ENCODE results near the gene TBXA2R.

TBXA2R gene

DNA sequence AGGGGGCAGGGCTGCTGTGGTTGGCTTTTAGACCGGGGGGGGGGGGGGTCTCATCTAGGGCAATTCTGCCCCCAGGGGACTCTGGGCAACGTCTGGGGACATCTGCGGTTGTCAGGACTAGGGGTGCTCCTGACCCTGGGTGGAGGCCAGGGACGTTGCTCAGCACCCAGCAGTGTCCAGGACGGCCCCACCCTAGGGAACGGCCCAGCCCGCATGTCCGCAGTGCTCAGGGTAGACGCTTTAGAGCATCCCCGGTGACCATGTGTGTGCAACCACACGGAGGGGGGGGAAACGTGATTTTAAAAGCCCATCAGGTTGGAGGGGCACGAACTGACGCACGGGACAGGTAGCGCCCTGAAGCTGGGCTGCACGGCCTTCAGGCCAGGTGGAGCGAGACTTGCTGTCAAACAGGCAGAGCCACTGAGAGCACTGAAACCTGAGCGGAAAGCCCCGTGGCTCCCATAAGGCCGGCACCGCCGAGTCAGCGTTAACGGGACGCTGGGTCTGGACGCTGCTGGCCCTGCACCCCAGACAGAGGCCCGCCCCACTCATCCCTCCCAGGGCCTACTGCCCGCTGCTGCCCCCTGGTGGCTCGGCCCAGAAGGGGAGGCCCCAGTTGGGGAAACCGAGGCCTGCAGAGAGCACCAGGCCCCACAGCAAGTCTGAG lies 11.6 kb upstream of the TBXA2R start:
- no peak overlapping the region for H3K9ac ChIP-seq (ENCODE audit: low read depth, low read length)
- no peaks in the 10 kb centered on the region for H3K9me3 ChIP-seq (ENCODE audit: control insufficient read depth, insufficient read depth, low read length)
- H3K36me3 ChIP-seq (ENCODE audit: control insufficient read depth, insufficient read depth, low read length) = peaks cover 36% of the 10 kb centered on the region
- H3K4me3 ChIP-seq (ENCODE audit: low read depth, low read length) = no peak overlapping the region
- H3K4me1 ChIP-seq (ENCODE audit: control insufficient read depth, insufficient read depth, low read length) = no peaks in the 10 kb centered on the region
- H3K27ac ChIP-seq (ENCODE audit: low read depth, low read length) = no peak overlapping the region
- H3K27me3 ChIP-seq (ENCODE audit: control insufficient read depth, insufficient read depth, low read length) = no peaks in the 10 kb centered on the region

DNA sequence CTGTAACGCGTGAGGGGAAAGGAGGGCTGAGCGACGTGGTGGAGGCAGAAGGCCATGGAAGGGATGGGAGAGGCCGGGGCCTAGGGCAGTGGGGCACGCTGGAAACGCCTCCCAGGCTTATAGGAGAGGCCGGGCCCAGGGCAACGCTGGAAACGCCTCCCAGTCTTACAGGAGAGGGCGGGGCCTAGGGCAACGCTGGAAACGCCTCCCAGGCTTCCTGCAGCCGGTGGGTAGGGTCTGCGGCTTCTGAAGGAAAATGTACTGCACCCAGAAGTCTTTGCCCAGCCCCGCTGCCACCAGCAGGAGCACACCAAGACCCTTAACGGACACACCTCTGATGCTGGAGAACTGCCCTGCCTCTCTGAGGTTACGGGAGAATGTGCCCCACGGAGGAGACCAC lies 10.8 kb upstream of the TBXA2R start:
- H3K4me3 ChIP-seq (ENCODE audit: low read depth, low read length) = no peak overlapping the region
- no peak overlapping the region for H3K27ac ChIP-seq (ENCODE audit: low read depth, low read length)
- peaks cover 35% of the 10 kb centered on the region for H3K36me3 ChIP-seq (ENCODE audit: control insufficient read depth, insufficient read depth, low read length)
- H3K9ac ChIP-seq (ENCODE audit: low read depth, low read length) = no peak overlapping the region
- H3K4me1 ChIP-seq (ENCODE audit: control insufficient read depth, insufficient read depth, low read length) = no peaks in the 10 kb centered on the region
- H3K27me3 ChIP-seq (ENCODE audit: control insufficient read depth, insufficient read depth, low read length) = no peaks in the 10 kb centered on the region
- H3K9me3 ChIP-seq (ENCODE audit: control insufficient read depth, insufficient read depth, low read length) = no peaks in the 10 kb centered on the region

DNA sequence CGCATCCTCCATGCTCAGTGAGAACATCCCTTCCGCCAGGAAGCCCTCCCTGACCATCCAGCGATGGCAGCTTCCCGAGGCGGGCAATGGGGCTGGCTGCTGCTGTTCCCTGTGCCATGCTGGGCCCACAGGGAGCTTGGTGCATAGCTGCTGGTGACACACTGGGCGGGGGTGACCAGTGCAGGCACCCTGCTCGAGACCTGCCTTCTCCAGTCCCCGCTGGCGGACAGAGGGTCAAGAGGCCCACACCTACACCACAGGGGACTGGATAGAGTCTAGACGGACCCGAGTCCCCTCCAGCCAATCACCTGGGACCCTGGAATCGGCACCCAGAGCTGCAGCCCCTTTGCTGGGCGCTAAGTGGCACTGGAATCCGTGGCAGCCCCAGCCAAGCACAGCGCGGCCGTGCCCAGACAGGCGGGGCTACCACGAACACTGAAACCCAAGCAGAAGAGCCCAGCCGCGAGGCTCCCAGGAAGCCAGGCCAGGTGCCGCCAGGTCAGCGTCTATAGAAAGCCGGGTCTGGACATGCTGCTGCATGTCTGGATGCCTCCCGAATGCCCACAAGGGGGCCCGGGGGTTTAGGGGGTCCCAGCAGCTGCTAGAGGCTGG lies 9.0 kb upstream of the TBXA2R start:
- Histone ChIP-seq H3K4me1 (ENCODE audit: control insufficient read depth, insufficient read depth, low read length) (no peaks in the 10 kb centered on the region), H3K27ac (ENCODE audit: low read depth, low read length) (no peak overlapping the region), H3K4me3 (ENCODE audit: low read depth, low read length) (no peak overlapping the region), H3K27me3 (ENCODE audit: control insufficient read depth, insufficient read depth, low read length) (no peaks in the 10 kb centered on the region), H3K9ac (ENCODE audit: low read depth, low read length) (no peak overlapping the region), H3K36me3 (ENCODE audit: control insufficient read depth, insufficient read depth, low read length) (peaks cover 43% of the 10 kb centered on the region), H3K9me3 (ENCODE audit: control insufficient read depth, insufficient read depth, low read length) (no peaks in the 10 kb centered on the region)

DNA sequence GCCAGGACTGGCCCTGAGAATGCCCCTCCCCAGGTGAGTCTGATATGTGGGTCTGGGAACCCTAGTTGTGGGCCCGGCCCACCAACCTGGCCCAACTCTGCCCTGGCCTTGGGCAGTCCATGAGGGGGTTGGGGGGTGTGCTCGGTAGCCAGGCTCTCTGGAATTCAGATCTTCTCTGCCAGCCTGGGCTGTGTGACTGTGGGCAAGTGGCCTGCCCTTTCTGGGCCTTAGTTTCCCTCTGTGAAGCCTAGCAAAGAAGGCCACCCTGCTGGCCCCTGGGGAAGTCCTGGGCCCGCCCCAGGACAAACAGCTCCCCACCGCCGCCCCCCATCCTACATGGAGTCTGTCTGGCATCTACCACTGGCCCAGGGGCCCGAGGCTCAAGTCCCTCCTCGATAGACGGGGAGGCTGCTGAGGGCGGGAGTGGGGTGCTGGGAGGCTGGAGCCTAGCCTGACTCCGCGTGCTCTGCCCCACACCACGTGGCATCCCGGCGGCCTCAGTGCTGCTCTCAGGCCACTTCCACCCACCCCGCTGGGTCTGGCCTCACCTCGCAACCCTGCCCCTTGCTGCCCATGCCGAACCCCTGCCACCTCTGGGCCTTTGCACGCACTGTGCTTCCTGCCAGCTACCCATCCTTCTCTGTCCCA lies 8.3 kb upstream of the TBXA2R start:
- H3K4me1 ChIP-seq (ENCODE audit: control insufficient read depth, insufficient read depth, low read length) = no peaks in the 10 kb centered on the region
- peaks cover 38% of the 10 kb centered on the region for H3K36me3 ChIP-seq (ENCODE audit: control insufficient read depth, insufficient read depth, low read length)
- no peaks in the 10 kb centered on the region for H3K9me3 ChIP-seq (ENCODE audit: control insufficient read depth, insufficient read depth, low read length)
- no peak overlapping the region for H3K9ac ChIP-seq (ENCODE audit: low read depth, low read length)
- H3K4me3 ChIP-seq (ENCODE audit: low read depth, low read length) = no peak overlapping the region
- H3K27me3 ChIP-seq (ENCODE audit: control insufficient read depth, insufficient read depth, low read length) = no peaks in the 10 kb centered on the region
- no peak overlapping the region for H3K27ac ChIP-seq (ENCODE audit: low read depth, low read length)

DNA sequence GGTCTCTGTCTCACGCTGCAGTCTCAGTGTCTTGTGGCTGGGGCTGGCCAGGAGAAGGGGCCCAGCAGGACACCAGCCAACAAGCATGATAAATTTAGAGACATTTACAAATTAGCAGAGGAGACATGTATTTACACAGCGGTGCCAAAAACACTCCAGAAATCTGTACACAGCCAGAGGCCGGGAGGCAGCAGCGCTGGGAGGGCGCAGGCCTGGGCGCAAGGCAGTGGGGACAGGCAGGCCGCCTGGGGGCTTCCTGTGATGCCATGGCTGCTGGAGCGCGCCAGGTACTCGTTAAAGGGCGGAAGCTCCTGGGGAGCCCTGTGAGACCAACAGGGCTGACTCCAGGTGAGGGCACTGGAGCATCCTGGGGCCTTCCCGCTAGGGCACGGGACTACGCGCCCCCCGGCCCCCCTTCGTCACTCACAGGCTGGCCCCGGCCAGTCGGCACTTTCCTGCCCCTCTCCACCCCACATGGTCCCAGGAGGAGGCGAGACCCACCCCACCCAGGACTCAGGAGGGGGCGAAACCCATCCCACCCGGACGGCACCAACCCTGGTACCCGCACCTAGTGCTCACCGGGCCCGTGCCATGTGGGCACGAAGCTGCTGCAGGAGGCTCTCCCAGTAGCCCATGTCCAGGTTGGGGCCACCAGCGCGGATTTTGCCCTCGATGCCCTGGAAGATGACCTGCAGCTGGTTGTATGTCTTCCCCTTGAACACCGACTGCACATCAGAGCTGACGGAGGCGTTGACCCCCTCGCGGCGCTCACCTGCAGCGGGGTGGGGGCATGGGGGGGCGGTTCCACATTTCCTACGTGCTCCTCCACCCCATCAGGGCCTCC lies 7.4 kb upstream of the TBXA2R start:
- no peaks in the 10 kb centered on the region for H3K9me3 ChIP-seq (ENCODE audit: control insufficient read depth, insufficient read depth, low read length)
- H3K4me1 ChIP-seq (ENCODE audit: control insufficient read depth, insufficient read depth, low read length) = no peaks in the 10 kb centered on the region
- H3K9ac ChIP-seq (ENCODE audit: low read depth, low read length) = no peak overlapping the region
- H3K27me3 ChIP-seq (ENCODE audit: control insufficient read depth, insufficient read depth, low read length) = no peaks in the 10 kb centered on the region
- H3K36me3 ChIP-seq (ENCODE audit: control insufficient read depth, insufficient read depth, low read length) = peaks cover 35% of the 10 kb centered on the region
- no peak overlapping the region for H3K27ac ChIP-seq (ENCODE audit: low read depth, low read length)
- H3K4me3 ChIP-seq (ENCODE audit: low read depth, low read length) = no peak overlapping the region

DNA sequence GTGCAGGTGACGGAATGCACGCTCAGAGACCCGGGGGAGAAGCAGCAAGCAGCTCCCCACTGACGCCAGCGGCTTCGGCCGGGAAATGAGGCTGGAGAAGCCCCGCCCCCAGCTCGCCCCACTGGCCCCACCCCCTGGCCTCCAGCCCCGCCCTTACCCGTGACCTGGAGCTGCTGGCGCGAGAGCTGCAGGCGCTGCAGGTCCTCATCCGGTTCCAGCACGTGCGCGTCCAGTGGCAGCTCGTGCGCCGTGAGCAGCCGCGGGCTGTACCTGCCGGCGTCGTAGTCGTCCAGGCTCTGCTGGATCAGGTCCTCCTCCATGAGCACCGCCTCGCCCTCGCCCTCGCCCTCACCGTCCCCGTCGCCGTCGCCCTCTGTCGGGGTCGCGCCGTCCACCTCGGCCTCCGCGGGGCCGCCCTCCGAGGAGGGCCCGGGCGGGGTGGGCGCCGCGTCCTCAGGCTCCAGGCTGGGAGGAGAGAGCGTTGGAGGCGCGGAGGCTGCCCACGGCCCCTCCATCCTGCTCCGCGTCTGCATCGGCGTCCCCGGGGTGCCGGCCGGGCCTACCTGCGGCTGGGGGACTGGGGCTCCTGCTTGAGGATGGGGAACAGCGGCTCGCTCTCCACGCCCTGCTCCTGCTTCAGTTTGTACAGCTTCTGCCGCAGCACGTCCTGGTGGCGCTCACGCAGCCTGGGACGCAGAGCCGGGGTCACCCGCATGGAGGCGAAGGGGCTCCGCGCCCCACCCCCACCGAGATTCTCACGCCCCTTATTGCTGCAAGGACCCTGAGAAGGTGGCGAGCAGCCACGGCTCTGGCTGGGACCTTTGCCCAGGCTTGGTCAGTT lies 6.4 kb upstream of the TBXA2R start:
- no peaks in the 10 kb centered on the region for H3K9me3 ChIP-seq (ENCODE audit: control insufficient read depth, insufficient read depth, low read length)
- no peak overlapping the region for H3K27ac ChIP-seq (ENCODE audit: low read depth, low read length)
- no peaks in the 10 kb centered on the region for H3K27me3 ChIP-seq (ENCODE audit: control insufficient read depth, insufficient read depth, low read length)
- no peak overlapping the region for H3K4me3 ChIP-seq (ENCODE audit: low read depth, low read length)
- peaks cover 35% of the 10 kb centered on the region for H3K36me3 ChIP-seq (ENCODE audit: control insufficient read depth, insufficient read depth, low read length)
- H3K4me1 ChIP-seq (ENCODE audit: control insufficient read depth, insufficient read depth, low read length) = no peaks in the 10 kb centered on the region
- no peak overlapping the region for H3K9ac ChIP-seq (ENCODE audit: low read depth, low read length)

DNA sequence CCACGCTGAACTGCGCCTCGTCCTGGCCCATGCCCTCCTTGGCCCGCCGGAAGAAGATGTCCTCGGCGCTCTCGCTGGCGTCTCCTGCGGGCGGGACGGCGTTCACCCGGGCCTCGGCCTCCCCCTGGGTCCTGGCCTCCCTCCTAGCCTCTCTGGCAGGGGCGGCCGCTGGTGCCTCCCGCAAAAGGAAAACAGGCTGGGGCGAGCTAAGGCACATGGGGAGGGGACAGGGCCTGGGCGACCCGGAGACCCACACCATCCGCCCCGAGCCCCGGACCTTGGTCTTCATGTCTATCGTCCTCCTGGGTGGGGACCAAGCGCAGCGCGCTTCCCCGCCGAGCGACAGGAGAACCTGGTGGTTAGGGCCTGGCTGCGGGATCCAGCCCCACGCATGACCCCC lies 5.7 kb upstream of the TBXA2R start:
- no peak overlapping the region for H3K4me3 ChIP-seq (ENCODE audit: low read depth, low read length)
- no peaks in the 10 kb centered on the region for H3K9me3 ChIP-seq (ENCODE audit: control insufficient read depth, insufficient read depth, low read length)
- peaks cover 34% of the 10 kb centered on the region for H3K36me3 ChIP-seq (ENCODE audit: control insufficient read depth, insufficient read depth, low read length)
- no peak overlapping the region for H3K9ac ChIP-seq (ENCODE audit: low read depth, low read length)
- H3K27me3 ChIP-seq (ENCODE audit: control insufficient read depth, insufficient read depth, low read length) = no peaks in the 10 kb centered on the region
- no peak overlapping the region for H3K27ac ChIP-seq (ENCODE audit: low read depth, low read length)
- 0 out of 2 replicates have a peak, but pooled peaks cover 3% of the 10 kb centered on the region for H3K4me1 ChIP-seq (ENCODE audit: control insufficient read depth, insufficient read depth, low read length)

DNA sequence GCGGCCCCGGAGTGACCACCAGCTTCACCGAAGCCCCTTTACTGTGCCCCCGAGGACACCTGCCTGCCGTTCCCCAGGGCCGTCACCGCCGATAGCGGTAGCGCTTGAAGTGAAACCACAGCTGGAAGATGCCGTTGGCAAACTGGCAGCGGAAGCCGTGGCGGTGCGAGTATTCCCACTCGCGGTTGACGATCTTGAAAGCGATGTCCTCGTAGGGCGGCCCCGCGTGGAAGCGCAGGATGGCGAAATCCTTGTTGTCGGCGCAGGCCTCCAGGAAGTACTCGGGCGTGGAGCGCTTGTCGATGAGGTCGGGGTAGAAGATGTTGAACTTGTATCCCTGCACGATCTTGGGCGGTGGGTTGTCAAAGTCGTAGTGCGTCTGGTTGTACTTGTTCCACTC lies 5.2 kb upstream of the TBXA2R start:
- Histone ChIP-seq H3K9me3 (ENCODE audit: control insufficient read depth, insufficient read depth, low read length) (no peaks in the 10 kb centered on the region), H3K27me3 (ENCODE audit: control insufficient read depth, insufficient read depth, low read length) (no peaks in the 10 kb centered on the region), H3K4me1 (ENCODE audit: control insufficient read depth, insufficient read depth, low read length) (peaks cover 6% of the 10 kb centered on the region; the same call in 1 of the 2 replicates), H3K4me3 (ENCODE audit: low read depth, low read length) (no peak overlapping the region), H3K9ac (ENCODE audit: low read depth, low read length) (no peak overlapping the region), H3K36me3 (ENCODE audit: control insufficient read depth, insufficient read depth, low read length) (peaks cover 29% of the 10 kb centered on the region), H3K27ac (ENCODE audit: low read depth, low read length) (no peak overlapping the region)

DNA sequence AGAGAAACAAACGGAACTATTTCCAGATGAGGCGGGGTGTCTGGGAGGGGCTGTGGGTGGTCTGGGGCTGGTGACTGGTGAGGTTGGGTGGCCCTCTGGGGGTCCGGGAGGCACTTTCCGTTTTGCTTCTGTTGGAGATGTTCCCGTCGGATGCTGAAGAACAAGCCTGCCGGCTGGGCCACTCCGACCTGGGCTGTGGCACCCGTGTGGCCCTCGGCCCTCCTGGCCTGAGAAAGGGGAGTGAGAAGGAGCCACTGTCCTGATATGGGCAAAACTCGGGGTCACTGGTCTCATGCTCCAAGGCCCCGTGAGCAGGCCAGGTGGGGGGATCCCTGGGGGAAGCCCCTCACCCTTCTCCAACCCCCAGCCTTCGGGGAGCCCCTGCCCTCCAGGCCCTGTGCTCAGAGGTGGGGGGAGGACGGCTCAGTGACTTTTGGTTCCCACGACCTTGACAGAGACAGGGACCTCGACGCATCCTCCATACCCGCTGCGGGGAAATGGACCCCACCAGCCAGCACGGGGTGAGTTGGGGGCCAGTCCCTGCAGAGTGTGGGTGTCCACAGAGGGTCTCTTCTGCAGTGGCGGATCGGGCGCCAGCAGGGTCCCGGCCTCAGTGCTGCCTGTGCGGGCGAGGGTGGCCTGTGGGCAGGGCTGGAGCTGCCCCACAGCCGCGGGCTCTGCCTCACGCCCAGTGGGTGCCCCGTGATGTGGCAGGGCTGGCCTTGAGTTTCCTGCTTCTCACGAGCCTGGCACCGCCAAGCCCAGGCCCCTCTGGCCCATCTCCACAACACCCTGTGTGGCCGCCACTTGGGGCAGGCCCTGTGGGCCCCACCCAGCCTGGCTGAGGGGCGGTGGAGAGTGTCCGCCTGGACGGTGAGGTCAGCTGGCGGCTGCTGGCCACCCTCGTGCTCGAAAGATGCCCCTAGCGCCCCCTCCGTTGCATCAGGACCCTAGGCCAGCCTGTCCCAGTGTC lies 4.4 kb upstream of the TBXA2R start:
- peaks cover 26% of the 10 kb centered on the region for H3K36me3 ChIP-seq (ENCODE audit: control insufficient read depth, insufficient read depth, low read length)
- H3K9me3 ChIP-seq (ENCODE audit: control insufficient read depth, insufficient read depth, low read length) = no peaks in the 10 kb centered on the region
- H3K27me3 ChIP-seq (ENCODE audit: control insufficient read depth, insufficient read depth, low read length) = peaks cover 2% of the 10 kb centered on the region
- H3K9ac ChIP-seq (ENCODE audit: low read depth, low read length) = no peak overlapping the region
- no peak overlapping the region for H3K27ac ChIP-seq (ENCODE audit: low read depth, low read length)
- peaks cover 6% of the 10 kb centered on the region; the same call in 1 of the 2 replicates for H3K4me1 ChIP-seq (ENCODE audit: control insufficient read depth, insufficient read depth, low read length)
- no peak overlapping the region for H3K4me3 ChIP-seq (ENCODE audit: low read depth, low read length)

All from HUES48 (cell line).